Calu3 (cell line): ENCODE measurements around the gene SH3RF3. TPM values are rescaled to one million over a fixed set of nuclear protein-coding genes. Genes with fewer than 3 reads are reported as not detected.

Source experiments
- BruUV-seq: library from RNA; stranded (reverse); fragments of 400-500 nt; replicated peaks from 2 replicates; lab custom pipeline; 2021; lab: Mats Ljungman, UMichigan
- CTCF ChIA-PET: fragments of 300-600 bp; sonication (Branson Sonifier 250); formaldehyde crosslinking; loops from one replicate; lab custom pipeline; 2022; ENCODE audit warnings: antibody characterized with exemption; lab: Charles Lee
- DNase-seq: peaks from one replicate; pipeline ENCODE4 v3.0.0; 2022
- H3K27ac Mint-ChIP-seq: one replicate; pipeline ENCODE4 v1.8.0; 2022; ENCODE audit warnings: mixed read lengths; ENCODE audit not compliant: unreplicated experiment
- H3K27me3 Mint-ChIP-seq: one replicate; pipeline ENCODE4 v1.8.0; 2022; ENCODE audit warnings: mixed read lengths; ENCODE audit not compliant: unreplicated experiment
- H3K36me3 Mint-ChIP-seq: one replicate; pipeline ENCODE4 v1.8.0; 2022; ENCODE audit warnings: mild to moderate bottlenecking, moderate library complexity, mixed read lengths; ENCODE audit not compliant: insufficient read depth, unreplicated experiment
- H3K4me1 Mint-ChIP-seq: one replicate; pipeline ENCODE4 v1.8.0; 2022; ENCODE audit warnings: mild to moderate bottlenecking, low read depth, mixed read lengths; ENCODE audit not compliant: unreplicated experiment
- H3K4me3 Mint-ChIP-seq: one replicate; pipeline ENCODE4 v1.8.0; 2022; ENCODE audit warnings: mild to moderate bottlenecking, low read depth, moderate library complexity, mixed read lengths; ENCODE audit not compliant: unreplicated experiment
- H3K9me3 Mint-ChIP-seq: one replicate; pipeline ENCODE4 v1.8.0; 2022; ENCODE audit warnings: low read depth, mixed read lengths; ENCODE audit not compliant: unreplicated experiment
- intact Hi-C: fragments of 100-400 bp; cut with micrococcal nuclease; formaldehyde crosslinking; loops from one replicate; pipeline ENCODE4 v1.10.0; 2022; ENCODE audit not compliant: unreplicated experiment
- total RNA-seq: library from RNA; stranded (reverse); gene quantifications from 2 replicates; pipeline ENCODE4 v1.2.3, GENCODE V29; 2022
- TF ChIP-seq, protein P1 (sequence below): fragments of 200-600 bp; IDR thresholded peaks from one replicate; pipeline ENCODE4 v1.8.0; 2022; ENCODE audit warnings: antibody characterized with exemption; ENCODE audit not compliant: unreplicated experiment

SH3RF3 gene
- total RNA-seq, 1 experiment from 2014 or later, result 0.17 TPM

DNA sequence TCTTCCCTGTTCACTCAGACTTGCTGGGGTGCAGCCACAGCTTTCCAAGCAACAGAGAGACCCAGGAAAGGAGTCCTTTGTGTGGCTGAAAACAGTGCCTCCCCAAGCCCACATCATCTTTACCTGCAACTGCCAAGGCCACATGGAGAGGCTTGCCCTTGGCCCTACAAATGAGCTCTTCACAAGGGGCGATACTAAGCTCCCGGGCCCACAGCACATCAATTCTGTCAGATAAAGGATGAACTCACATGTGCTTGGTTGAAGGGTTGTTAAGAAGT, 42.3 kb upstream of the SH3RF3 start:
- Mint-ChIP-seq H3K27me3 (peaks cover 68% of the 10 kb centered on the region), H3K9me3 (no peaks in the 10 kb centered on the region), H3K4me1 (no peaks in the 10 kb centered on the region), H3K27ac (no peak overlapping the region), H3K4me3 (no peak overlapping the region), H3K36me3 (no peaks in the 10 kb centered on the region)
- intact Hi-C loops, result no loop called here
- no peak for DNase-seq
- TF ChIP-seq, protein P1, sequence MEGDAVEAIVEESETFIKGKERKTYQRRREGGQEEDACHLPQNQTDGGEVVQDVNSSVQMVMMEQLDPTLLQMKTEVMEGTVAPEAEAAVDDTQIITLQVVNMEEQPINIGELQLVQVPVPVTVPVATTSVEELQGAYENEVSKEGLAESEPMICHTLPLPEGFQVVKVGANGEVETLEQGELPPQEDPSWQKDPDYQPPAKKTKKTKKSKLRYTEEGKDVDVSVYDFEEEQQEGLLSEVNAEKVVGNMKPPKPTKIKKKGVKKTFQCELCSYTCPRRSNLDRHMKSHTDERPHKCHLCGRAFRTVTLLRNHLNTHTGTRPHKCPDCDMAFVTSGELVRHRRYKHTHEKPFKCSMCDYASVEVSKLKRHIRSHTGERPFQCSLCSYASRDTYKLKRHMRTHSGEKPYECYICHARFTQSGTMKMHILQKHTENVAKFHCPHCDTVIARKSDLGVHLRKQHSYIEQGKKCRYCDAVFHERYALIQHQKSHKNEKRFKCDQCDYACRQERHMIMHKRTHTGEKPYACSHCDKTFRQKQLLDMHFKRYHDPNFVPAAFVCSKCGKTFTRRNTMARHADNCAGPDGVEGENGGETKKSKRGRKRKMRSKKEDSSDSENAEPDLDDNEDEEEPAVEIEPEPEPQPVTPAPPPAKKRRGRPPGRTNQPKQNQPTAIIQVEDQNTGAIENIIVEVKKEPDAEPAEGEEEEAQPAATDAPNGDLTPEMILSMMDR, result no peak
- no TSS peak for BruUV-seq
- CTCF ChIA-PET, result no interaction called here

DNA sequence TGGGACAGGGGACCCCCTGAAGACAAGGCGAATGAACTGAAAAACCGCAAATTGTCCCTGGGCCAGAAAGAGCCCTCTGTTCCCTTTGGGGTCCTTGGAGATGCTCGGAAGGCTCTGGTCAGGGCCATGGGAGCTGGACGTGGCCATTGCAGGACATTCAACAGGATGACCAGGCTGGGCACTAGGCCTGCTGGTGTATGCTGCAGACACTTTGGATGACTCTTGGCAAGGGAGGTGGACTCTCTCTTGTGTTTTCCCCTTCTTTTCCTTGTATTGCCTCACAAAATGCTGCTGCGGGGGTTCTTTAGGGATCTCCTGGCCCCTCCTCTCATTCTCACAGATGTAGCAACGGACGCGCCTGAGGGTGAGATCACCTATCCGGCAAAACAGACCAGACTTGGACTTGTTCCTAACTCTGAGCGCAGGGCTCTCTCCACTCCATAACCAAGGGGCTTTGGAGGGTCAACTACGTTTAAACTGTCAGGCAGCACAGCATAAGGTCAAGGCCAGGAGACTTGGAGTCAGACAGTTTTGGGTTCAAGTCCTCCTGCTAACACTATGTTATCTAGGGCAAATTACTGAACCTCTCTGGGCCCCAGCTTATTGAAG, 41.8 kb upstream of the SH3RF3 start:
- H3K27me3 Mint-ChIP-seq, result peaks cover 68% of the 10 kb centered on the region
- CTCF ChIA-PET, result no interaction called here
- H3K36me3 Mint-ChIP-seq, result no peaks in the 10 kb centered on the region
- no peak overlapping the region for H3K4me3 Mint-ChIP-seq
- TF ChIP-seq, protein P1, result no peak
- no peaks in the 10 kb centered on the region for H3K4me1 Mint-ChIP-seq
- no peaks in the 10 kb centered on the region for H3K9me3 Mint-ChIP-seq
- no peak overlapping the region for H3K27ac Mint-ChIP-seq
- BruUV-seq, result no TSS peak
- DNase-seq, result no peak
- intact Hi-C loops, result no loop called here

DNA sequence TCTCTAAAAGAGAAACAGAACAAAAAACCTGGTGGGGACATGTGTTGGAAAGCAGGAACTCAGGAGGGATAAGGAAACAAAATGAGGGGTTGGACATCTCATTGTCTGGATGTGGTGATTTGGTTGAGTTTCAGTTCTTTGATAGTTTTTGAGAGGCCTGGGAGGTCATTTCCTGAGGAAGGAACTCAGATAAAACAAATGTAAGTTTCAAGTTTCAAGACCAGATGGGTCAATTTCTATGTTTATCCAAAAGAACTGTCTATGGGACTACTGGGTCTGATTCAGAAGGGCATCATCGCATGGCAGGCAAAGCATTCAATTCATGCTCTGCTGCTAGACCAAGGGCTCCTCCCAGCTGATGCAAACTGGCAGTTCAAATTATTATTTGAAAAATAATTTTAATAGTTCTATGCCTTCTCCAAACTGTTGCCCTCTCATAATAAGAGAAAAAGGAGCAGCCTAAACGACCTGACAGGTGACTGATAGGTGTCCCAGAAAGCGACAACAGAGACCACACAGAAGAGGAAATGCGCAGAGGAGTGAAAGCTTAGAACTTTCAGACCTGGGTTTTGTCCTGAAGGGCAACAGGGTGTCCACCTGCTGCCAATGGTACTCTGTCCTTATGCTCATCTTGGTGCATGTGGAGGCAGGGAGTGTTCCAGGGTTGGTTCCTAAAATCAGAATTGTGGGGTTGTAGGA, 39.3 kb upstream of the SH3RF3 start:
- no peak for DNase-seq
- CTCF ChIA-PET, result no interaction called here
- Mint-ChIP-seq H3K4me1 (no peaks in the 10 kb centered on the region), H3K27ac (no peak overlapping the region), H3K9me3 (no peaks in the 10 kb centered on the region), H3K4me3 (no peak overlapping the region), H3K27me3 (peaks cover 57% of the 10 kb centered on the region), H3K36me3 (no peaks in the 10 kb centered on the region)
- intact Hi-C loops, result no loop called here
- TF ChIP-seq, protein P1, result no peak
- BruUV-seq, result no TSS peak

DNA sequence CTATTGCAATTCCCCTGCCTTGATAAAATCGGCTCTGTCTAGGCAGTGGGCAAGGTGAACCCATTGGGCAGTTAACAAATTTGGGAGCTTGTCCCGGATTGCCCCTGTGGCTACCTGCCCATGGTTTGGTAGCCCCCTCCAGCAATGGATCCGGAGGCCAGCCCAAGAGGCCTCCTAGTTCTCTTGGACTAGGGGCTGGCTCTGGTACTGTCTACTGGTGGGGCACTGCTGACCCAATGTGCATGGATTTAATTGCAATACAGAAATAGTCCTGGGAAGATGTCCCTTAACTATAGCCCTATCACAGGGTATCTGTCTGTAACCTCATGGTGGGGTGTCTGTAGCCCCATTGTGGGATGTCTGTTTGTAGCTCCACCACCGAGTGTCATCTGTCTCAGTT, 37.5 kb upstream of the SH3RF3 start:
- no TSS peak for BruUV-seq
- CTCF ChIA-PET, result no interaction called here
- Mint-ChIP-seq H3K9me3 (no peaks in the 10 kb centered on the region), H3K27ac (no peak overlapping the region), H3K4me1 (no peaks in the 10 kb centered on the region), H3K36me3 (no peaks in the 10 kb centered on the region), H3K4me3 (no peak overlapping the region), H3K27me3 (peaks cover 66% of the 10 kb centered on the region)
- no peak for DNase-seq
- intact Hi-C loops, result no loop called here
- TF ChIP-seq, protein P1, result no peak
